Measurements from ENCODE around the gene OPCML. TPM values are rescaled to one million over a fixed set of nuclear protein-coding genes. Genes with fewer than 3 reads are reported as not detected.
A peak's percentile ranks its signal among the peaks of the same experiment; 100 is the strongest.

OPCML gene
- total RNA-seq, 1 donor from 2014 or later, result 2.7 TPM

DNA sequence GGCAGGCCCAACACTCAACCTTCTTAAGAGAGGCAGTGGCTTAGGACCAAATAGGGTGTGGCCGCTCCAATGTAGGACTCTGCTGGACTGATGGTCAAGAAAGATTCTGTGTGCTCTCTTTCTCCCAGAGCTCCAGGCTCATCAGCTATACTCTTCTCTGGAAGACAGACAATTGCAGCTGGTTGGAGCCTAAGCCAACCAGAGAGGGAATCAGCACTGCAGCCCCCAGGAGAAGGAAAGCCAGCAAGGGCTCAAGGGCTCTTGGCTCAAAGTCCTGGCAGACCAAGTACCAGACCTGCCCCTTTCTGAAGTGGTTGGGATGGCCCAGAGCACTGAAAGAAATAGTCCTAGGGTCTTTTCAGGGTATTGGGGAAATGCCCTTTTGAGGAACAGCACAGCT lies 1084.5 kb downstream of the OPCML start:
- TF ChIP-seq CTCF (IDR thresholded peaks at IDR 0.05), result no peak
- Mint-ChIP-seq H3K27ac (ENCODE audit: unreplicated experiment) (no peak overlapping the region), H3K4me3 (ENCODE audit: unreplicated experiment) (no peak overlapping the region), H3K4me1 (ENCODE audit: low read depth) (peaks cover 30% of the 10 kb centered on the region), H3K36me3 (ENCODE audit: low read depth) (no peaks in the 10 kb centered on the region), H3K27me3 (ENCODE audit: low read depth) (peaks cover 3% of the 10 kb centered on the region), H3K9me3 (ENCODE audit: low read depth) (no peaks in the 10 kb centered on the region)
- DNase-seq (ENCODE audit: low spot score), result no peak

- H3K27me3 Mint-ChIP-seq (ENCODE audit: low read depth), result peaks cover 7% of the 10 kb centered on the region
- no peak for TF ChIP-seq CTCF (IDR thresholded peaks at IDR 0.05)
- no peak for DNase-seq (ENCODE audit: low spot score)
- H3K9me3 Mint-ChIP-seq (ENCODE audit: low read depth), result no peaks in the 10 kb centered on the region
- no peak overlapping the region for H3K4me3 Mint-ChIP-seq (ENCODE audit: unreplicated experiment)
- no peaks in the 10 kb centered on the region for H3K36me3 Mint-ChIP-seq (ENCODE audit: low read depth)
- H3K4me1 Mint-ChIP-seq (ENCODE audit: low read depth), result peaks cover 22% of the 10 kb centered on the region
- H3K27ac Mint-ChIP-seq (ENCODE audit: unreplicated experiment), result peak overlapping the region; percentile 68
Observed at GRCh38 chr11:132445859-132446291, 1086.4 kb downstream of the OPCML start.

GRCh38 chr11:132444911-132445310 lies 1087.4 kb downstream of the OPCML start:
- H3K27me3 Mint-ChIP-seq (ENCODE audit: low read depth), result peaks cover 7% of the 10 kb centered on the region
- DNase-seq (ENCODE audit: low spot score), result no peak
- H3K4me3 Mint-ChIP-seq (ENCODE audit: unreplicated experiment), result no peak overlapping the region
- peaks cover 24% of the 10 kb centered on the region for H3K4me1 Mint-ChIP-seq (ENCODE audit: low read depth)
- no peak overlapping the region for H3K27ac Mint-ChIP-seq (ENCODE audit: unreplicated experiment)
- TF ChIP-seq CTCF (IDR thresholded peaks at IDR 0.05), result no peak
- no peaks in the 10 kb centered on the region for H3K9me3 Mint-ChIP-seq (ENCODE audit: low read depth)
- H3K36me3 Mint-ChIP-seq (ENCODE audit: low read depth), result no peaks in the 10 kb centered on the region

DNA sequence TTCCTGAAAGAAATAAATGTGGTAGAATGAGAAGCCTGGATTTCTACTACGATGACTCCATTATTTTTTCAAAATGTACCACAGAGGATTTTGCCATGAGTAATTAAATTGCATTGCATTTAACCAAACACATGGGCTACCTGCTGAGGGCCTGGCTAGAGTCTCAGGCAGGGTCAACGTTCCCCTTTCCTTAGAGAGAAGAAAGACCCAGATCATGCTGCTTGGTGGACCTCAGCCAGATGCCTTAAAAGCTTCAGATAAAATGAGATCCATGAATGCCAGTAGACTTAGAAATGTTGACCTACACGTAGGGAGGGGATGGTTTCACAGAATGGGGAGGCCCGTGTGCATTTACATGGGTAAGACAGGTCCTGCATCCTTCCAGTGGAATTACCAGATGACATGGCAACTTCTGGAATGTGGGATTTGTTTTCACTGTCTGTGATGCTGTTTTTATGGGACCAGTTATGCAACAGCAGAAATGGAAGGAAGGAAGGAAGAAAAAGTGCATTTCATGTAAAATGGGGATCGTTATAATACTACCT lies 1092.5 kb downstream of the OPCML start:
- no peak overlapping the region for H3K4me3 Mint-ChIP-seq (ENCODE audit: unreplicated experiment)
- H3K9me3 Mint-ChIP-seq (ENCODE audit: low read depth), result no peaks in the 10 kb centered on the region
- H3K36me3 Mint-ChIP-seq (ENCODE audit: low read depth), result peaks cover 2% of the 10 kb centered on the region
- peaks cover 7% of the 10 kb centered on the region for H3K4me1 Mint-ChIP-seq (ENCODE audit: low read depth)
- H3K27me3 Mint-ChIP-seq (ENCODE audit: low read depth), result peaks cover 12% of the 10 kb centered on the region
- TF ChIP-seq CTCF (IDR thresholded peaks at IDR 0.05), result no peak
- H3K27ac Mint-ChIP-seq (ENCODE audit: unreplicated experiment), result no peak overlapping the region
- DNase-seq (ENCODE audit: low spot score), result no peak

GRCh38 chr11:132438418-132438817 lies 1093.9 kb downstream of the OPCML start:
- Mint-ChIP-seq H3K27ac (ENCODE audit: unreplicated experiment) (peak overlapping the region; percentile 29), H3K4me3 (ENCODE audit: unreplicated experiment) (no peak overlapping the region), H3K27me3 (ENCODE audit: low read depth) (peaks cover 12% of the 10 kb centered on the region), H3K36me3 (ENCODE audit: low read depth) (peaks cover 2% of the 10 kb centered on the region), H3K4me1 (ENCODE audit: low read depth) (peaks cover 7% of the 10 kb centered on the region), H3K9me3 (ENCODE audit: low read depth) (no peaks in the 10 kb centered on the region)
- no peak for TF ChIP-seq CTCF (IDR thresholded peaks at IDR 0.05)
- no peak for DNase-seq (ENCODE audit: low spot score)
